Colonic mucosa (tissue), 4 donors: ENCODE measurements around the gene DNAH8. TPM values are rescaled to one million over a fixed set of nuclear protein-coding genes. Genes with fewer than 3 reads are reported as not detected.
A peak's percentile ranks its signal among the peaks of the same experiment; 100 is the strongest.
"Not testable (repeated sequence)": the region's sequence is repeated elsewhere in the genome, so short reads cannot be mapped to it uniquely, and the experiment has no call there.

ENCODE experiments used
- DNase-seq: peaks from one replicate; pipeline ENCODE4 v3.0.0-alpha.2; 2020
- H3K27ac ChIP-seq: fragments of 200-600 bp; one replicate; pipeline ENCODE4 v1.8.0; 2021
- H3K27me3 ChIP-seq: fragments of 200-600 bp; one replicate; pipeline ENCODE4 v1.8.0; 2021
- H3K36me3 ChIP-seq: fragments of 200-600 bp; one replicate; pipeline ENCODE4 v1.8.0; 2021
- H3K4me1 ChIP-seq: fragments of 200-600 bp; one replicate; pipeline ENCODE4 v1.8.0; 2021; ENCODE audit warnings: mild to moderate bottlenecking
- H3K4me3 ChIP-seq: fragments of 200-600 bp; one replicate; pipeline ENCODE4 v1.8.0; 2021
- H3K9ac ChIP-seq, 2 donors: one replicate each; pipeline ENCODE4 v1.7.0; 2013; ENCODE audit warnings: control low read depth in 2 of 2, low read depth in 2 of 2, low read length in 2 of 2
- H3K9me3 ChIP-seq: fragments of 200-600 bp; one replicate; pipeline ENCODE4 v1.8.0; 2021
- intact Hi-C: fragments of 100-400 bp; cut with DNase I; formaldehyde crosslinking; loops from one replicate; pipeline ENCODE4 v1.14.1; 2022
- total RNA-seq, 2 donors: library from RNA; stranded (reverse); fragmentation: NEBNext Ultra II Directional in 1 of 2; extraction: Animal tissue kit (Norgen Biotek cat#: 25700) in 1 of 2; gene quantifications; one replicate each; pipeline ENCODE4 v1.2.1, GENCODE V29; 2021
- TF ChIP-seq, protein P1 (sequence below): fragments of 200-600 bp; IDR thresholded peaks from one replicate; pipeline ENCODE4 v1.8.0; 2022; ENCODE audit warnings: antibody characterized with exemption, mild to moderate bottlenecking
- donor health status: healthy.
- donor health status: DM: no; HTN: no; CAD: no.
- donor health status: DM: no; HTN: no; CAD: no.

The DNAH8 gene
- total RNA-seq, 2 donors from 2014 or later = not detected

DNA sequence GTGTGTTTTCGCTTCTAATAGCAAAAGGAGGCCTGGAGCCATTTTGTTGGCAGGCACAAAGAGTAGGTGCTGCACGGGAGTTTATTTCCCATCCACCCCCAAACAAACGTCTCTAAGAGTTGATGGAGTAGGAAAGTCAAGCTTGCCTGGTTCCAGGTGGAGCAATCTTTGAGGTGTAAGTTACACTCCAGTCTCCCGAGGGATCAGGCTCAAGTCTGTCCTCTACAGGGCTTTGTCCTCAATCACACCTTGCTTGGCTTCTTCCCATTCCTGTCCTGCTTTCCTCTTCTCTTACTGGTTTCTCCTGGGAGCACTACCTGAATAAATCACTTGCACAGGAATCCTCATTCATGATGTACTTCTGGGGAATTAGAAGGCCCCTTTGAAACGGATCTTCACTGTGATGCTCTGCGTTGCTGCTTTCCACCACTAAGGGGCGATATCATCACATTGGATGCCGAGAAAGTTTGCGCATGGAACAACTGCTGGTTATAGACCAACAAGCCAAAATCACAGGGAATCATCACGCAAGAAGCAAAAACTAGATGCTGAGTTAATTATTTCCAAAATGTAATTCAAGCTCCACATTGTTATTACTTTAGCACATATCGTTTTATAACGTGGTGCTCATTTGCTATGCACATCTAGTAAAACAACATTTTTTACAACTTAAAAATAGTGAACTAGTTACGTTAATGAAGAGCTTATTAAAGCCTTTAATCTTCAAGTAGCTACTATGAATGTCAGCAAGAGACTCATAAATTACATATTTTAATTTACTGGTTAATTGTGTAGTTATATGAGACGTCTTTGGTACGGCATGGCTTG lies 156.8 kb downstream of the DNAH8 start:
- no peaks in the 10 kb centered on the region for H3K9me3 ChIP-seq
- no peak overlapping the region for H3K27ac ChIP-seq
- no peak overlapping the region for H3K9ac ChIP-seq
- no peaks in the 10 kb centered on the region for H3K4me1 ChIP-seq
- TF ChIP-seq, protein P1, sequence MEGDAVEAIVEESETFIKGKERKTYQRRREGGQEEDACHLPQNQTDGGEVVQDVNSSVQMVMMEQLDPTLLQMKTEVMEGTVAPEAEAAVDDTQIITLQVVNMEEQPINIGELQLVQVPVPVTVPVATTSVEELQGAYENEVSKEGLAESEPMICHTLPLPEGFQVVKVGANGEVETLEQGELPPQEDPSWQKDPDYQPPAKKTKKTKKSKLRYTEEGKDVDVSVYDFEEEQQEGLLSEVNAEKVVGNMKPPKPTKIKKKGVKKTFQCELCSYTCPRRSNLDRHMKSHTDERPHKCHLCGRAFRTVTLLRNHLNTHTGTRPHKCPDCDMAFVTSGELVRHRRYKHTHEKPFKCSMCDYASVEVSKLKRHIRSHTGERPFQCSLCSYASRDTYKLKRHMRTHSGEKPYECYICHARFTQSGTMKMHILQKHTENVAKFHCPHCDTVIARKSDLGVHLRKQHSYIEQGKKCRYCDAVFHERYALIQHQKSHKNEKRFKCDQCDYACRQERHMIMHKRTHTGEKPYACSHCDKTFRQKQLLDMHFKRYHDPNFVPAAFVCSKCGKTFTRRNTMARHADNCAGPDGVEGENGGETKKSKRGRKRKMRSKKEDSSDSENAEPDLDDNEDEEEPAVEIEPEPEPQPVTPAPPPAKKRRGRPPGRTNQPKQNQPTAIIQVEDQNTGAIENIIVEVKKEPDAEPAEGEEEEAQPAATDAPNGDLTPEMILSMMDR = peak; percentile 88
- peak; percentile 43 for DNase-seq
- no peak overlapping the region for H3K4me3 ChIP-seq
- H3K36me3 ChIP-seq = no peaks in the 10 kb centered on the region
- intact Hi-C loops = loop anchor here (5.0 to 10.0 kb wide), 2 partner anchors 293 to 440 kb away; partner anchors contain the start of gene KCNK17
- no peaks in the 10 kb centered on the region for H3K27me3 ChIP-seq

- Histone ChIP-seq H3K4me1 (no peaks in the 10 kb centered on the region), H3K36me3 (no peaks in the 10 kb centered on the region), H3K27me3 (no peaks in the 10 kb centered on the region), H3K9ac (no peak overlapping the region), H3K9me3 (no peaks in the 10 kb centered on the region), H3K27ac (no peak overlapping the region), H3K4me3 (no peak overlapping the region)
- DNase-seq = no peak
- TF ChIP-seq, protein P1 = no peak
- intact Hi-C loops = loop anchor here (5.0 to 10.0 kb wide), 2 partner anchors 292 to 439 kb away; partner anchors contain the start of gene KCNK17
Observed at GRCh38 chr6:38873001-38873400, 157.9 kb downstream of the DNAH8 start.

GRCh38 chr6:38873816-38874215 lies 158.7 kb downstream of the DNAH8 start:
- H3K36me3 ChIP-seq, H3K9ac ChIP-seq, H3K4me3 ChIP-seq, DNase-seq, H3K4me1 ChIP-seq, H3K27ac ChIP-seq, H3K9me3 ChIP-seq, H3K27me3 ChIP-seq: not testable (repeated sequence)
- intact Hi-C loops = loop anchor here (5.0 to 10.0 kb wide), 2 partner anchors 291 to 438 kb away; partner anchors contain the start of gene KCNK17

- TF ChIP-seq, protein P1 = no peak
- Histone ChIP-seq H3K4me3 (no peak overlapping the region), H3K27ac (no peak overlapping the region), H3K27me3 (no peaks in the 10 kb centered on the region), H3K36me3 (no peaks in the 10 kb centered on the region), H3K9me3 (no peaks in the 10 kb centered on the region), H3K9ac (no peak overlapping the region), H3K4me1 (no peaks in the 10 kb centered on the region)
- intact Hi-C loops = loop anchor here (10.0 kb wide), 1 partner anchor 288 kb away; no protein-coding TSS in a partner anchor
- DNase-seq = peak; percentile 17
Observed at GRCh38 chr6:38876475-38876874, 161.4 kb downstream of the DNAH8 start.

DNA sequence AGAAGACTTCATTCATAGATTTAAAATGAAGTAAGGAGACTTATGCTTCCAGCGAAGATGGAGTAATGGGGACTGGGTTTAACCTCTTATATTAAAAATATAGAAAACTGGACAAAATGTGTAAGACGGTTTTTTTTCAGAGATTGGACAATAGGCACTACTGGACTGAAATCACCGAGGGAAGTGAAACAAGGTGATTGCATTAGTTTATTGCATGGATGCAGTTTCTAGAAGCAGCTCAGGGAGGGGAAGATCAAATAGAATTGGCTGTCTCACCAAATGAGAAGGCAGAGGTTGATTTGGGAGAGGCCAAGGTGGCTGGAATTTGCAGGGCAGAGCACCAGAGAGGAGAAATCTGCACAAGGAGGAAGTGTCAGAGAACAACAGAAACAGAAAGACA lies 162.6 kb downstream of the DNAH8 start:
- Histone ChIP-seq H3K4me1 (no peaks in the 10 kb centered on the region), H3K9ac (no peak overlapping the region), H3K36me3 (no peaks in the 10 kb centered on the region), H3K27me3 (no peaks in the 10 kb centered on the region), H3K9me3 (no peaks in the 10 kb centered on the region), H3K4me3 (no peak overlapping the region), H3K27ac (no peak overlapping the region)
- intact Hi-C loops = loop anchor here (10.0 kb wide), 1 partner anchor 287 kb away; no protein-coding TSS in a partner anchor
- TF ChIP-seq, protein P1 = no peak
- DNase-seq = no peak

- no peak overlapping the region for H3K9ac ChIP-seq
- intact Hi-C loops = no loop called here
- H3K36me3 ChIP-seq = no peaks in the 10 kb centered on the region
Observed at GRCh38 chr6:38882157-38882556, 167.0 kb downstream of the DNAH8 start.

More at GRCh38 chr6:38882157-38882556, 167.0 kb downstream of the DNAH8 start:
- TF ChIP-seq, protein P1 = no peak
- DNase-seq = no peak
- no peaks in the 10 kb centered on the region for H3K4me1 ChIP-seq
- no peak overlapping the region for H3K4me3 ChIP-seq
- no peak overlapping the region for H3K27ac ChIP-seq
- no peaks in the 10 kb centered on the region for H3K27me3 ChIP-seq
- no peaks in the 10 kb centered on the region for H3K9me3 ChIP-seq
